Activated naive CD8-positive, alpha-beta T cell (primary cell): Measurements from ENCODE around the gene MGAT5B.

Experiments
- H3K27ac Mint-ChIP-seq: one replicate; pipeline ENCODE4 v1.8.0; 2021; ENCODE audit warnings: mixed read lengths
- H3K27me3 Mint-ChIP-seq: one replicate; pipeline ENCODE4 v1.8.0; 2021; ENCODE audit warnings: mixed read lengths
- H3K36me3 Mint-ChIP-seq: one replicate; pipeline ENCODE4 v1.8.0; 2021; ENCODE audit warnings: mixed read lengths
- H3K4me1 Mint-ChIP-seq: one replicate; pipeline ENCODE4 v1.8.0; 2021; ENCODE audit warnings: low read depth, mixed read lengths
- H3K4me3 Mint-ChIP-seq: one replicate; pipeline ENCODE4 v1.8.0; 2021; ENCODE audit warnings: mild to moderate bottlenecking, mixed read lengths
- H3K9me3 Mint-ChIP-seq: one replicate; pipeline ENCODE4 v1.8.0; 2021; ENCODE audit warnings: low read depth, mixed read lengths

MGAT5B gene

GRCh38 chr17:76866203-76866602, 2.0 kb upstream of the MGAT5B start:
- H3K4me1 Mint-ChIP-seq = peaks cover 7% of the 10 kb centered on the region
- no peak overlapping the region for H3K4me3 Mint-ChIP-seq
- no peaks in the 10 kb centered on the region for H3K36me3 Mint-ChIP-seq
- peaks cover 5% of the 10 kb centered on the region for H3K27me3 Mint-ChIP-seq
- no peaks in the 10 kb centered on the region for H3K9me3 Mint-ChIP-seq
- H3K27ac Mint-ChIP-seq = no peak overlapping the region

- H3K36me3 Mint-ChIP-seq = no peaks in the 10 kb centered on the region
- H3K27ac Mint-ChIP-seq = no peak overlapping the region
- peaks cover 8% of the 10 kb centered on the region for H3K27me3 Mint-ChIP-seq
- peaks cover 7% of the 10 kb centered on the region for H3K4me1 Mint-ChIP-seq
- peak overlapping the region; percentile 18 for H3K4me3 Mint-ChIP-seq
- H3K9me3 Mint-ChIP-seq = no peaks in the 10 kb centered on the region
Measured at GRCh38 chr17:76866774-76867577, 1.2 kb upstream of the MGAT5B start.

GRCh38 chr17:76867578-76868175, 527 bp upstream of the MGAT5B start:
- Mint-ChIP-seq H3K4me3 (peak overlapping the region; percentile 82), H3K9me3 (no peaks in the 10 kb centered on the region), H3K27me3 (peaks cover 10% of the 10 kb centered on the region), H3K36me3 (no peaks in the 10 kb centered on the region), H3K27ac (no peak overlapping the region), H3K4me1 (peaks cover 9% of the 10 kb centered on the region)

GRCh38 chr17:76868669-76869495, 678 bp downstream of the MGAT5B start:
- Mint-ChIP-seq H3K36me3 (no peaks in the 10 kb centered on the region), H3K27me3 (peaks cover 10% of the 10 kb centered on the region), H3K9me3 (no peaks in the 10 kb centered on the region), H3K27ac (no peak overlapping the region), H3K4me3 (peak overlapping the region; percentile 68), H3K4me1 (peaks cover 9% of the 10 kb centered on the region)

- peaks cover 10% of the 10 kb centered on the region for H3K27me3 Mint-ChIP-seq
- H3K9me3 Mint-ChIP-seq = no peaks in the 10 kb centered on the region
- peaks cover 9% of the 10 kb centered on the region for H3K4me1 Mint-ChIP-seq
- H3K4me3 Mint-ChIP-seq = no peak overlapping the region
- H3K27ac Mint-ChIP-seq = no peak overlapping the region
- H3K36me3 Mint-ChIP-seq = no peaks in the 10 kb centered on the region
Measured at GRCh38 chr17:76869496-76870376, 1.5 kb downstream of the MGAT5B start.

- peak overlapping the region; percentile 13 for H3K4me3 Mint-ChIP-seq
- peaks cover 10% of the 10 kb centered on the region for H3K27me3 Mint-ChIP-seq
- H3K27ac Mint-ChIP-seq = no peak overlapping the region
- peaks cover 9% of the 10 kb centered on the region for H3K4me1 Mint-ChIP-seq
- H3K36me3 Mint-ChIP-seq = no peaks in the 10 kb centered on the region
- no peaks in the 10 kb centered on the region for H3K9me3 Mint-ChIP-seq
Measured at GRCh38 chr17:76870377-76870714, 2.1 kb downstream of the MGAT5B start.

- H3K4me1 Mint-ChIP-seq = peaks cover 9% of the 10 kb centered on the region
Measured at GRCh38 chr17:76871668-76872067, 3.5 kb downstream of the MGAT5B start.

GRCh38 chr17:76872221-76872873, 4.1 kb downstream of the MGAT5B start:
- H3K27ac Mint-ChIP-seq = no peak overlapping the region
- H3K36me3 Mint-ChIP-seq = no peaks in the 10 kb centered on the region
- H3K27me3 Mint-ChIP-seq = peaks cover 5% of the 10 kb centered on the region
- no peaks in the 10 kb centered on the region for H3K9me3 Mint-ChIP-seq
- H3K4me1 Mint-ChIP-seq = peaks cover 9% of the 10 kb centered on the region
- no peak overlapping the region for H3K4me3 Mint-ChIP-seq

More at GRCh38 chr17:76871668-76872067, 3.5 kb downstream of the MGAT5B start:
- Mint-ChIP-seq H3K9me3 (no peaks in the 10 kb centered on the region), H3K4me3 (no peak overlapping the region), H3K27me3 (peaks cover 7% of the 10 kb centered on the region), H3K27ac (no peak overlapping the region), H3K36me3 (no peaks in the 10 kb centered on the region)

- Mint-ChIP-seq H3K36me3 (no peaks in the 10 kb centered on the region), H3K27me3 (peaks cover 5% of the 10 kb centered on the region), H3K27ac (no peak overlapping the region), H3K4me3 (no peak overlapping the region), H3K4me1 (peaks cover 5% of the 10 kb centered on the region), H3K9me3 (no peaks in the 10 kb centered on the region)
Measured at GRCh38 chr17:76872874-76873221, 4.6 kb downstream of the MGAT5B start.

GRCh38 chr17:76873856-76874255, 5.7 kb downstream of the MGAT5B start:
- H3K27ac Mint-ChIP-seq = no peak overlapping the region
- H3K27me3 Mint-ChIP-seq = peaks cover 5% of the 10 kb centered on the region
- H3K4me1 Mint-ChIP-seq = peaks cover 4% of the 10 kb centered on the region
- no peaks in the 10 kb centered on the region for H3K9me3 Mint-ChIP-seq
- H3K36me3 Mint-ChIP-seq = no peaks in the 10 kb centered on the region
- no peak overlapping the region for H3K4me3 Mint-ChIP-seq

GRCh38 chr17:76877437-76877836, 9.2 kb downstream of the MGAT5B start:
- H3K4me1 Mint-ChIP-seq = peaks cover under 1% of the 10 kb centered on the region
- no peak overlapping the region for H3K4me3 Mint-ChIP-seq
- H3K36me3 Mint-ChIP-seq = no peaks in the 10 kb centered on the region
- no peaks in the 10 kb centered on the region for H3K9me3 Mint-ChIP-seq
- H3K27ac Mint-ChIP-seq = no peak overlapping the region
- peaks cover under 1% of the 10 kb centered on the region for H3K27me3 Mint-ChIP-seq

- no peak overlapping the region for H3K4me3 Mint-ChIP-seq
- H3K36me3 Mint-ChIP-seq = no peaks in the 10 kb centered on the region
- H3K27me3 Mint-ChIP-seq = no peaks in the 10 kb centered on the region
- H3K4me1 Mint-ChIP-seq = no peaks in the 10 kb centered on the region
- no peak overlapping the region for H3K27ac Mint-ChIP-seq
- no peaks in the 10 kb centered on the region for H3K9me3 Mint-ChIP-seq
Measured at GRCh38 chr17:76878568-76878967, 10.4 kb downstream of the MGAT5B start.

GRCh38 chr17:76879254-76879653, 11.1 kb downstream of the MGAT5B start:
- H3K36me3 Mint-ChIP-seq = no peaks in the 10 kb centered on the region
- H3K4me1 Mint-ChIP-seq = no peaks in the 10 kb centered on the region
- no peak overlapping the region for H3K4me3 Mint-ChIP-seq
- no peak overlapping the region for H3K27ac Mint-ChIP-seq
- H3K27me3 Mint-ChIP-seq = no peaks in the 10 kb centered on the region
- H3K9me3 Mint-ChIP-seq = no peaks in the 10 kb centered on the region

- no peaks in the 10 kb centered on the region for H3K36me3 Mint-ChIP-seq
- no peak overlapping the region for H3K27ac Mint-ChIP-seq
- H3K9me3 Mint-ChIP-seq = no peaks in the 10 kb centered on the region
- no peaks in the 10 kb centered on the region for H3K4me1 Mint-ChIP-seq
- no peaks in the 10 kb centered on the region for H3K27me3 Mint-ChIP-seq
- no peak overlapping the region for H3K4me3 Mint-ChIP-seq
Measured at GRCh38 chr17:76879691-76880090, 11.5 kb downstream of the MGAT5B start.
